ENCODE data around the gene BCORL1.

BCORL1 gene

DNA sequence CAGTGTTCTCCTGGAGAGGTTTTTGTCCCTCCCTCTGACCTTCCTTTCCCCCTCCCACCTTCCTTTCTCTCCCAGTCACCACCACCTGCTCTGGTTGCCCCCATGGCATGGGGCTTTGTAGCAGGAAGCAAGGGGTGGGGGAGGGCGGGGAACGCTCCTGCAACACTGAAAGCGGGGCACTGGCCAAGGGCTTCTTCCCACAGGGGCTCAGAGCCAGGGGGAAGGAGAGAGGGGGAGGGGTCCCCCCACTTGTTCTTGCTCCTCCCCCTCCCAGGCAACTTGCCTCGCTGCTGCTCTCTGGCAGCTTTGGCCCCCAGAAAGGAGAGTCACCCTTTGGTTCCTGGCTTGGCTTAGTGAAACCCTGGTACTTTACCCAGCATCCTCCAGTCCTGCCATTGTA is 48.4 kb downstream of the BCORL1 start:
- TF ChIP-seq, protein P1, sequence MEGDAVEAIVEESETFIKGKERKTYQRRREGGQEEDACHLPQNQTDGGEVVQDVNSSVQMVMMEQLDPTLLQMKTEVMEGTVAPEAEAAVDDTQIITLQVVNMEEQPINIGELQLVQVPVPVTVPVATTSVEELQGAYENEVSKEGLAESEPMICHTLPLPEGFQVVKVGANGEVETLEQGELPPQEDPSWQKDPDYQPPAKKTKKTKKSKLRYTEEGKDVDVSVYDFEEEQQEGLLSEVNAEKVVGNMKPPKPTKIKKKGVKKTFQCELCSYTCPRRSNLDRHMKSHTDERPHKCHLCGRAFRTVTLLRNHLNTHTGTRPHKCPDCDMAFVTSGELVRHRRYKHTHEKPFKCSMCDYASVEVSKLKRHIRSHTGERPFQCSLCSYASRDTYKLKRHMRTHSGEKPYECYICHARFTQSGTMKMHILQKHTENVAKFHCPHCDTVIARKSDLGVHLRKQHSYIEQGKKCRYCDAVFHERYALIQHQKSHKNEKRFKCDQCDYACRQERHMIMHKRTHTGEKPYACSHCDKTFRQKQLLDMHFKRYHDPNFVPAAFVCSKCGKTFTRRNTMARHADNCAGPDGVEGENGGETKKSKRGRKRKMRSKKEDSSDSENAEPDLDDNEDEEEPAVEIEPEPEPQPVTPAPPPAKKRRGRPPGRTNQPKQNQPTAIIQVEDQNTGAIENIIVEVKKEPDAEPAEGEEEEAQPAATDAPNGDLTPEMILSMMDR (conservative IDR thresholded peaks at IDR 0.05; ENCODE audit: low read depth, low read length) = no peak
- DNase-seq (ENCODE audit: low read depth) = no peak
- H3K4me3 ChIP-seq (ENCODE audit: low read depth, low read length) = no peak overlapping the region

DNA sequence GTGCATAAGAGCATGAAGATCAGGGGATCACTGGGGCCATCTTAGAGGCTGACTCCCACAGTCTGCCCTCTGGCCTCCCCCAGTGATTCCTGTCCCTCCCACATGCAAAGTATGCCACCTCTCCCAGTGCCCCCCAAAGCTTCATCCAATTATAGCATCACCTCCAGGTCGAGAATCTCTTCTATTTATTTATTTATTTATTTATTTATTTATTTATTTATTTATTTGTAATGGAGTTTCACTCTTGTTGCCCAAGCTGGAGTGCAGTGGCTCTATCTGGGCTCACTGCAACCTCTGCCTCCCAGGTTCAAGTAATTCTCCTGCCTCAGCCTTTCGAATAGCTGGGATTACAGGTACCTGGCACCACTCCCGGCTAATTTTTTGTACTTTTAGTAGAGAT is 50.1 kb downstream of the BCORL1 start:
- no peak for DNase-seq (ENCODE audit: low read depth)
- no peak overlapping the region for H3K4me3 ChIP-seq (ENCODE audit: low read depth, low read length)
- TF ChIP-seq, protein P1 (conservative IDR thresholded peaks at IDR 0.05; ENCODE audit: low read depth, low read length) = no peak

DNA sequence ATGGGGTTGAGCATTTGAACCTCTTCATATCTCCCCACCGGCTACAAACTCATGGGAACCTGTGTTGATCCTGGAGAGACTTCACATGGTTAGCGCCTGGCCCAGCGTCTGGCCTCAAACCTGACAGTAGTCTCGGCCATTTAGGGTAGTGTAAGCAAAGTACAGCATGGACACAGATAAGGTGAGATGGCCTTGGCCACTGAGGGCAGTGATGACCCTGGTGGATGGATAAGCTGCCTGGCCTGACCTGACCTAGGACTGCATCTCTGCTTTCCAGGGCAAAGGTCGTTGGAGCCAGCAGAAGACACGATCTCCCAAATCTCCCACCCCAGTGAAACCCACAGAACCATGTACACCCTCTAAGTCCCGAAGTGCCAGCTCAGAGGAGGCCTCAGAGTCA is 51.7 kb downstream of the BCORL1 start:
- TF ChIP-seq, protein P1 (conservative IDR thresholded peaks at IDR 0.05; ENCODE audit: low read depth, low read length) = no peak
- no peak for DNase-seq (ENCODE audit: low read depth)
- H3K4me3 ChIP-seq (ENCODE audit: low read depth, low read length) = no peak overlapping the region

DNA sequence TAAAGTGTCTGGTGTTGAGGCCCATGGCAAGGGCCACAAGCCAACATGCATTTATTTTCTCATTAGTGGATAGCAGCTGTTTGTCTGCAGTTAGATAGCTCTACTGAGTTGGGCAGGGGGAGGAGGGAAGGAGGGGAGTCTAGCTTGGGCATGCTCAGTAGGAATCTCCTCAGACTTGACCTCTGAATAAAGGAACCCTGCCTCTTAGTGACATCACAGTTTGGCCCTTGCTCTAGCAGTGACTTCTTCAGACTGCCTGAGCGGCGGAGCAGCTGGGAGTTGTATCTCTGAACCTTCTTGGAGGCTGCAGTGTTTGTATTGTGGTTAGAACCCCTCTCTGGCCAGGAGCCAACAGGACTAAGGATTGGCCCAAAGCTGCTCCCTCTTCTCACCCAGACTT is 57.4 kb downstream of the BCORL1 start:
- TF ChIP-seq, protein P1 (conservative IDR thresholded peaks at IDR 0.05; ENCODE audit: low read depth, low read length) = no peak
- H3K4me3 ChIP-seq (ENCODE audit: low read depth, low read length) = no peak overlapping the region
- DNase-seq (ENCODE audit: low read depth) = peak; percentile 37

DNA sequence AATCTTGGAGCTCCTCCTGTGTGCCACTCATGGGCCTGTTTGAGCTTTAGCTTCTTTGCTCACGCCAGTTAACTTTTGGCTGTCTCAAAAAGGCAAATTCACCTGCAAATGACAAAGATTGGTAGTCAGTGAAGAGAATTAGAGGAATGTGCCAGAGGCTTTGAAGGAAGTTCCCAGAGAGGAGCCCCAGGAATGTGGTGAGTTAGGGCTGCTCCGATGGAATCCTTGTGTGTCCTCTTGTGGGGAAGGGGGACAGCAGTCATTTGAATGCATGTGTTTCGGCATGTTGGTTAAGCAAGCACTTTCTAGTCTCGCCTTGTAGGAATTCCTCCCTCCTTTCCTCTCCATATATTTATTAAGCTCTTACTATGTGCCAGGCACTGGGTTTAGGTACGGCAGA is 65.0 kb downstream of the BCORL1 start:
- no peak for DNase-seq (ENCODE audit: low read depth)
- TF ChIP-seq, protein P1 (conservative IDR thresholded peaks at IDR 0.05; ENCODE audit: low read depth, low read length) = no peak
- no peak overlapping the region for H3K4me3 ChIP-seq (ENCODE audit: low read depth, low read length)

DNA sequence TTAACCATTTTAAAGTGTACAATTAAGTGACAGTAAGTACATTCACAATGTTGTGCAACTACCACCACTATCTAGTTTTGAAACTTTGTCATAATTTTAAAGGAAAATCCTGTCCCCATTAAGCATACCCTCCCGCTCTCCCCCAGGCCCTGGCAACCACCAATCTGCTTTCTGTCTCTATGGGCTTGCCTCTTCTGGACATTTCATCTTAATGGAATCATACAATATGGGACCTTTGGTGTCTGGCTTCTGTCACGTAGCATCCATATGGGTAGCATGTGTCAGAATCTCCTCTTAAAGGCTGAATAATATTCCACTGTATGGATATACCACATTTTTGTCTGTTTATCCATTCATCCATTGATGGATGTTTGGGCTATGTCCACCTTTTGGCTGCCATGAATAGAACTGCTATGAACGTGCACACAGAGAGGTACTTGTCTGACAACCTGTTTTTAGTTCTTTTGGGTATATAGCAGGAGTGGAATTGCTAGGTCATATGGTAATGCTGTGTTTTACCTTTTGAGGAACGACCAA is 66.3 kb downstream of the BCORL1 start:
- H3K4me3 ChIP-seq (ENCODE audit: low read depth, low read length) = no peak overlapping the region
- DNase-seq (ENCODE audit: low read depth) = no peak
- TF ChIP-seq, protein P1 (conservative IDR thresholded peaks at IDR 0.05; ENCODE audit: low read depth, low read length) = no peak

DNA sequence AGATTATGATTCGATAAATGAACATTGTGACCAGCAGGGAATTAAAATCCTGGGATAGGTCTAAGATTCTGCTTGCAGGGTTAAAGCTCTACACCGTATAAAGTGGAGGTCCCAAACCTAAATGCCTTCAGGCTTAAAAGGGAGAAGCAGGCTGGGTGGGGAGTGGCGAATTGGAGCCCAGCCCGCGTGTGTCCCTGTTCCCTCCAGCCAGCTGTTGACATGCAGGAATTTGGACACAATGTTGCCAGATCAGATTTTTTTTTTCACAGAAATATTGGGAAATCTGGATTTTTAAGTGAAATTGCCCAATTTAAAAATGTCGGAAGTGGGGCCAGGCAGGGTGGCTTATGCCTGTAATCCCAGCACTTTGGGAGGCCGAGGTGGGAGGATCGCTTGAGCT is 67.4 kb downstream of the BCORL1 start:
- no peak overlapping the region for H3K4me3 ChIP-seq (ENCODE audit: low read depth, low read length)
- DNase-seq (ENCODE audit: low read depth) = no peak
- TF ChIP-seq, protein P1 (conservative IDR thresholded peaks at IDR 0.05; ENCODE audit: low read depth, low read length) = no peak

All from choroid plexus epithelial cell (primary cell).